H1 (cell line): Measurements from ENCODE around the gene PRRT2. TPM values are rescaled to one million over a fixed set of nuclear protein-coding genes. Genes with fewer than 3 reads are reported as not detected.

Experiments
- ATF2 ChIP-seq: IDR thresholded peaks from 2 replicates; pipeline ENCODE4 v1.6.1; 2012; ENCODE audit warnings: low read length, inconsistent platforms
- HDAC2 ChIP-seq, 2 experiments: fragments of 300-600 bp in 1 of 2; sonication (generic) in 1 of 2; IDR thresholded peaks; 2 replicates each; pipeline ENCODE4 v1.6.1; 2011 to 2012; ENCODE audit warnings: low read depth in 2 of 2, low read length in 2 of 2, mild to moderate bottlenecking in 2 of 2, moderate library complexity in 2 of 2, borderline replicate concordance in 1 of 2, inconsistent platforms in 1 of 2
- MAX ChIP-seq: IDR thresholded peaks from 2 replicates; pipeline ENCODE4 v1.6.1; 2012; ENCODE audit warnings: inconsistent platforms
- PHF8 ChIP-seq: fragments of 200-600 bp; sonication (generic); conservative IDR thresholded peaks from 2 replicates; pipeline ENCODE4 v1.7.1; 2012; ENCODE audit warnings: low read depth, mild to moderate bottlenecking, inconsistent platforms, low read length, moderate library complexity
- POLR2A ChIP-seq, 2 experiments: IDR thresholded peaks; 1 replicate in 1 of 2; 2 replicates in 1 of 2; pipeline ENCODE4 v1.6.1; 2011; ENCODE audit warnings: low read depth in 2 of 2, low read length in 2 of 2, mild to moderate bottlenecking in 2 of 2; ENCODE audit errors: control extremely low read depth in 1 of 2
- SIRT6 ChIP-seq: IDR thresholded peaks from one replicate; pipeline ENCODE4 v1.7.1; 2012; ENCODE audit warnings: low read length, inconsistent platforms
- SP1 ChIP-seq: IDR thresholded peaks from 2 replicates; pipeline ENCODE4 v1.6.1; 2011; ENCODE audit warnings: low read depth, low read length
- USF2 ChIP-seq: IDR thresholded peaks from 2 replicates; pipeline ENCODE4 v1.6.1; 2011; ENCODE audit warnings: low read length, improper control_type of control experiment
- polyA plus RNA-seq, 7 experiments: library from polyadenylated mRNA; depleted of rRNA in 3 of 7; stranded (reverse) in 5 of 7; unstranded in 2 of 7; fragments of >200 nt in 5 of 7; fragments of 200-250 nt in 2 of 7; gene quantifications; 1 replicate in 5 of 7; 2 replicates in 1 of 7; 4 replicates in 1 of 7; pipeline versions ENCODE4 v1.2.1 to v1.2.3, GENCODE V29; 2011 to 2013; ENCODE audit warnings: missing spikeins in 2 of 7, mixed read lengths in 2 of 7
- total RNA-seq: library from RNA; stranded (reverse); fragmentation: NEBNext Ultra II Directional; extraction: Animal tissue kit (Norgen Biotek cat#: 25700); gene quantifications from 2 replicates; pipeline ENCODE4 v1.2.1, GENCODE V29; 2021
- TF ChIP-seq, protein P1 (sequence below): fragments of 300-600 bp; sonication (generic); IDR thresholded peaks from 2 replicates; pipeline ENCODE4 v1.7.1; 2012; ENCODE audit warnings: low read length, moderate library complexity, mild to moderate bottlenecking, inconsistent platforms; ENCODE audit not compliant: insufficient replicate concordance

PRRT2 gene
- total and polyA plus RNA-seq, 2 of the 8 experiments (the other 6 are each of a cell fraction or from before 2014, with no cell fraction given), result 12.8 to 32.6 TPM

- TF ChIP-seq, protein P1, sequence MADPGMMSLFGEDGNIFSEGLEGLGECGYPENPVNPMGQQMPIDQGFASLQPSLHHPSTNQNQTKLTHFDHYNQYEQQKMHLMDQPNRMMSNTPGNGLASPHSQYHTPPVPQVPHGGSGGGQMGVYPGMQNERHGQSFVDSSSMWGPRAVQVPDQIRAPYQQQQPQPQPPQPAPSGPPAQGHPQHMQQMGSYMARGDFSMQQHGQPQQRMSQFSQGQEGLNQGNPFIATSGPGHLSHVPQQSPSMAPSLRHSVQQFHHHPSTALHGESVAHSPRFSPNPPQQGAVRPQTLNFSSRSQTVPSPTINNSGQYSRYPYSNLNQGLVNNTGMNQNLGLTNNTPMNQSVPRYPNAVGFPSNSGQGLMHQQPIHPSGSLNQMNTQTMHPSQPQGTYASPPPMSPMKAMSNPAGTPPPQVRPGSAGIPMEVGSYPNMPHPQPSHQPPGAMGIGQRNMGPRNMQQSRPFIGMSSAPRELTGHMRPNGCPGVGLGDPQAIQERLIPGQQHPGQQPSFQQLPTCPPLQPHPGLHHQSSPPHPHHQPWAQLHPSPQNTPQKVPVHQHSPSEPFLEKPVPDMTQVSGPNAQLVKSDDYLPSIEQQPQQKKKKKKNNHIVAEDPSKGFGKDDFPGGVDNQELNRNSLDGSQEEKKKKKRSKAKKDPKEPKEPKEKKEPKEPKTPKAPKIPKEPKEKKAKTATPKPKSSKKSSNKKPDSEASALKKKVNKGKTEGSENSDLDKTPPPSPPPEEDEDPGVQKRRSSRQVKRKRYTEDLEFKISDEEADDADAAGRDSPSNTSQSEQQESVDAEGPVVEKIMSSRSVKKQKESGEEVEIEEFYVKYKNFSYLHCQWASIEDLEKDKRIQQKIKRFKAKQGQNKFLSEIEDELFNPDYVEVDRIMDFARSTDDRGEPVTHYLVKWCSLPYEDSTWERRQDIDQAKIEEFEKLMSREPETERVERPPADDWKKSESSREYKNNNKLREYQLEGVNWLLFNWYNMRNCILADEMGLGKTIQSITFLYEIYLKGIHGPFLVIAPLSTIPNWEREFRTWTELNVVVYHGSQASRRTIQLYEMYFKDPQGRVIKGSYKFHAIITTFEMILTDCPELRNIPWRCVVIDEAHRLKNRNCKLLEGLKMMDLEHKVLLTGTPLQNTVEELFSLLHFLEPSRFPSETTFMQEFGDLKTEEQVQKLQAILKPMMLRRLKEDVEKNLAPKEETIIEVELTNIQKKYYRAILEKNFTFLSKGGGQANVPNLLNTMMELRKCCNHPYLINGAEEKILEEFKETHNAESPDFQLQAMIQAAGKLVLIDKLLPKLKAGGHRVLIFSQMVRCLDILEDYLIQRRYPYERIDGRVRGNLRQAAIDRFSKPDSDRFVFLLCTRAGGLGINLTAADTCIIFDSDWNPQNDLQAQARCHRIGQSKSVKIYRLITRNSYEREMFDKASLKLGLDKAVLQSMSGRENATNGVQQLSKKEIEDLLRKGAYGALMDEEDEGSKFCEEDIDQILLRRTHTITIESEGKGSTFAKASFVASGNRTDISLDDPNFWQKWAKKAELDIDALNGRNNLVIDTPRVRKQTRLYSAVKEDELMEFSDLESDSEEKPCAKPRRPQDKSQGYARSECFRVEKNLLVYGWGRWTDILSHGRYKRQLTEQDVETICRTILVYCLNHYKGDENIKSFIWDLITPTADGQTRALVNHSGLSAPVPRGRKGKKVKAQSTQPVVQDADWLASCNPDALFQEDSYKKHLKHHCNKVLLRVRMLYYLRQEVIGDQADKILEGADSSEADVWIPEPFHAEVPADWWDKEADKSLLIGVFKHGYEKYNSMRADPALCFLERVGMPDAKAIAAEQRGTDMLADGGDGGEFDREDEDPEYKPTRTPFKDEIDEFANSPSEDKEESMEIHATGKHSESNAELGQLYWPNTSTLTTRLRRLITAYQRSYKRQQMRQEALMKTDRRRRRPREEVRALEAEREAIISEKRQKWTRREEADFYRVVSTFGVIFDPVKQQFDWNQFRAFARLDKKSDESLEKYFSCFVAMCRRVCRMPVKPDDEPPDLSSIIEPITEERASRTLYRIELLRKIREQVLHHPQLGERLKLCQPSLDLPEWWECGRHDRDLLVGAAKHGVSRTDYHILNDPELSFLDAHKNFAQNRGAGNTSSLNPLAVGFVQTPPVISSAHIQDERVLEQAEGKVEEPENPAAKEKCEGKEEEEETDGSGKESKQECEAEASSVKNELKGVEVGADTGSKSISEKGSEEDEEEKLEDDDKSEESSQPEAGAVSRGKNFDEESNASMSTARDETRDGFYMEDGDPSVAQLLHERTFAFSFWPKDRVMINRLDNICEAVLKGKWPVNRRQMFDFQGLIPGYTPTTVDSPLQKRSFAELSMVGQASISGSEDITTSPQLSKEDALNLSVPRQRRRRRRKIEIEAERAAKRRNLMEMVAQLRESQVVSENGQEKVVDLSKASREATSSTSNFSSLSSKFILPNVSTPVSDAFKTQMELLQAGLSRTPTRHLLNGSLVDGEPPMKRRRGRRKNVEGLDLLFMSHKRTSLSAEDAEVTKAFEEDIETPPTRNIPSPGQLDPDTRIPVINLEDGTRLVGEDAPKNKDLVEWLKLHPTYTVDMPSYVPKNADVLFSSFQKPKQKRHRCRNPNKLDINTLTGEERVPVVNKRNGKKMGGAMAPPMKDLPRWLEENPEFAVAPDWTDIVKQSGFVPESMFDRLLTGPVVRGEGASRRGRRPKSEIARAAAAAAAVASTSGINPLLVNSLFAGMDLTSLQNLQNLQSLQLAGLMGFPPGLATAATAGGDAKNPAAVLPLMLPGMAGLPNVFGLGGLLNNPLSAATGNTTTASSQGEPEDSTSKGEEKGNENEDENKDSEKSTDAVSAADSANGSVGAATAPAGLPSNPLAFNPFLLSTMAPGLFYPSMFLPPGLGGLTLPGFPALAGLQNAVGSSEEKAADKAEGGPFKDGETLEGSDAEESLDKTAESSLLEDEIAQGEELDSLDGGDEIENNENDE, result no peak
- TF ChIP-seq USF2 (no peak), MAX (no peak), HDAC2 (IDR thresholded peaks at IDR 0.05; ENCODE audit: borderline replicate concordance in 1 of 2, low read depth in 2 of 2, low read length in 2 of 2) (no peak), PHF8 (no peak), SP1 (no peak), SIRT6 (no peak), ATF2 (no peak), POLR2A (IDR thresholded peaks at IDR 0.05; ENCODE audit: control extremely low read depth in 1 of 2, low read depth in 2 of 2, low read length in 2 of 2) (no peak)
Observed at GRCh38 chr16:29826342-29826695, 14.3 kb downstream of the PRRT2 start (continued).
